DOHH2 (cell line): ENCODE measurements around the gene TRIM62.

Experiments
- CTCF ChIP-seq: fragments of 200-600 bp; sonication (generic); IDR thresholded peaks from one replicate; pipeline ENCODE4 v1.5.1; 2014; ENCODE audit warnings: antibody characterized with exemption, mild to moderate bottlenecking, low read depth, low read length; ENCODE audit not compliant: poor library complexity, severe bottlenecking
- EZH2phosphoT487 ChIP-seq: fragments of 200-600 bp; sonication (generic); IDR thresholded peaks from 2 replicates; pipeline ENCODE4 v1.6.1; 2017; ENCODE audit warnings: borderline replicate concordance, mild to moderate bottlenecking, antibody characterized with exemption, low read length, moderate library complexity, mixed read lengths

- TF ChIP-seq CTCF (no peak), EZH2phosphoT487 (no peak)
Measured at GRCh38 chr1:33176887-33177286, 5.0 kb downstream of the TRIM62 start.
